Measurements from ENCODE around the gene DIS3L. TPM values are rescaled to one million over a fixed set of nuclear protein-coding genes. Genes with fewer than 3 reads are reported as not detected.

Gene DIS3L
- total RNA-seq, 1 donor from 2014 or later, result 12.4 TPM

DNA sequence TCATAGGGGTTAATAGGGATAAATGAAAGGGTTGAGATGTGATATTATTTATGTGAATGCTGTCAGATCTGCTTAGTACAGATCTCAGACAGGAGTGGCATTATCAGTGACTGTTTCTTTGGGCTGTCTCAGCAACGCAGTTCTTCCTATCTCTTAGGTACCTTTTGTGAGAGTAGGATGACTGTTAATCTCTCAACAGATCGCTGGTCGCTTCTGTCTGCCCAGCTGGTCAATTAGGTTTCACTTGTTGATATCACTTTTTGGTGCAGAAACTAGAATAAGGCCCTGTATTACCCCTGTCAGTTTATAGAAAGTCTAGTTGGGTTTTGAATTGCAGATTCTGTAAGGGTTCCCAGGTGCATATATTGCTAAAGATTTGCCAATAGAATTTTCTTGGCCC lies 16.5 kb downstream of the DIS3L start:
- no peak overlapping the region for H3K4me3 ChIP-seq (ENCODE audit: low read depth, low read length)
- TF ChIP-seq, protein P1, sequence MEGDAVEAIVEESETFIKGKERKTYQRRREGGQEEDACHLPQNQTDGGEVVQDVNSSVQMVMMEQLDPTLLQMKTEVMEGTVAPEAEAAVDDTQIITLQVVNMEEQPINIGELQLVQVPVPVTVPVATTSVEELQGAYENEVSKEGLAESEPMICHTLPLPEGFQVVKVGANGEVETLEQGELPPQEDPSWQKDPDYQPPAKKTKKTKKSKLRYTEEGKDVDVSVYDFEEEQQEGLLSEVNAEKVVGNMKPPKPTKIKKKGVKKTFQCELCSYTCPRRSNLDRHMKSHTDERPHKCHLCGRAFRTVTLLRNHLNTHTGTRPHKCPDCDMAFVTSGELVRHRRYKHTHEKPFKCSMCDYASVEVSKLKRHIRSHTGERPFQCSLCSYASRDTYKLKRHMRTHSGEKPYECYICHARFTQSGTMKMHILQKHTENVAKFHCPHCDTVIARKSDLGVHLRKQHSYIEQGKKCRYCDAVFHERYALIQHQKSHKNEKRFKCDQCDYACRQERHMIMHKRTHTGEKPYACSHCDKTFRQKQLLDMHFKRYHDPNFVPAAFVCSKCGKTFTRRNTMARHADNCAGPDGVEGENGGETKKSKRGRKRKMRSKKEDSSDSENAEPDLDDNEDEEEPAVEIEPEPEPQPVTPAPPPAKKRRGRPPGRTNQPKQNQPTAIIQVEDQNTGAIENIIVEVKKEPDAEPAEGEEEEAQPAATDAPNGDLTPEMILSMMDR (IDR thresholded peaks at IDR 0.05; ENCODE audit: insufficient read depth, low read length, poor library complexity, severe bottlenecking), result no peak

DNA sequence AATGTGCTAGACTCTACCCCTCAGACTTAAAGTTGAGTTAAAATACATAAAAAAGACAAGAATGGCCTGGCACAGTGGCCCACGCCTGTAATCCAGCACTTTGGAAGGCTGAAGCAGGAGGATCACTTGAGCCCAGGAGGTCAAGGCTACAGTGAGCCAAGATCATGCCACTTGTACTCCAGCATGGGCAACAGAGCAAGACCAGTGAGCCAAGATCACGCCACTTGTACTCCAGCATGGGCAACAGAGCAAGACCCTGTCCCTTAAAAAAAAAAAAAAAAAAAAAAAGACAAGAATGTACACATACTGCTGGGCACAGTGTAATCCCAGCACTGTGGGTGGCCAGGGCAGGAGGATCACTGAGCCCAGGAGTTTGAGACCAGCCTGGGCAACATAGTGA lies 17.4 kb downstream of the DIS3L start:
- TF ChIP-seq, protein P1 (IDR thresholded peaks at IDR 0.05; ENCODE audit: insufficient read depth, low read length, poor library complexity, severe bottlenecking), result no peak
- Histone ChIP-seq H3K27me3 (ENCODE audit: control insufficient read depth, insufficient read depth, low read length) (no peaks in the 10 kb centered on the region), H3K4me3 (ENCODE audit: low read depth, low read length) (no peak overlapping the region), H3K36me3 (ENCODE audit: control insufficient read depth, insufficient read depth, low read length) (peaks cover 1% of the 10 kb centered on the region)
- no peak for DNase-seq (ENCODE audit: low read depth)

More for the DNA sequence above, 16.5 kb downstream of the DIS3L start:
- Histone ChIP-seq H3K27me3 (ENCODE audit: control insufficient read depth, insufficient read depth, low read length) (no peaks in the 10 kb centered on the region), H3K36me3 (ENCODE audit: control insufficient read depth, insufficient read depth, low read length) (peaks cover 1% of the 10 kb centered on the region)
- no peak for DNase-seq (ENCODE audit: low read depth)

DNA sequence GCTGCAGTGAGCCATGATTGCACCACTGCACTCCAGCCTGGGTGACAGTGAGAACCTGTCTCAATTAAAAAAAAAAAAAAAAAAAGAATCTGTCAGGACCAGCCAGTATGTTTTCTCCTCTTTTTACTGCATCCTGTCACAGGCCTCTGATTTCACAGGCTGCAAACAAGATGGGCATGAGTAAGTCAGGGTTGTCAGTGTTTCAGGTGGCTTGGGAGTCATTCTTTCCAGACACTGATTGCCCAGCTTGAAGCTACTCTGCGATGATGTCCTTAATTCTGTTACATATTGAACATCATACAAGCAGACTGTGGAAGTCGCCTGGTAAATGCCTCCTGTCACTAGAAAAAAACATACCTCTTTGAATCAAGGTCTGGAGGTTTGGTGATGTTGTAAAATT lies 18.8 kb downstream of the DIS3L start:
- TF ChIP-seq, protein P1 (IDR thresholded peaks at IDR 0.05; ENCODE audit: insufficient read depth, low read length, poor library complexity, severe bottlenecking), result no peak
- no peaks in the 10 kb centered on the region for H3K27me3 ChIP-seq (ENCODE audit: control insufficient read depth, insufficient read depth, low read length)
- DNase-seq (ENCODE audit: low read depth), result no peak
- no peak overlapping the region for H3K4me3 ChIP-seq (ENCODE audit: low read depth, low read length)
- H3K36me3 ChIP-seq (ENCODE audit: control insufficient read depth, insufficient read depth, low read length), result peaks cover 1% of the 10 kb centered on the region

DNA sequence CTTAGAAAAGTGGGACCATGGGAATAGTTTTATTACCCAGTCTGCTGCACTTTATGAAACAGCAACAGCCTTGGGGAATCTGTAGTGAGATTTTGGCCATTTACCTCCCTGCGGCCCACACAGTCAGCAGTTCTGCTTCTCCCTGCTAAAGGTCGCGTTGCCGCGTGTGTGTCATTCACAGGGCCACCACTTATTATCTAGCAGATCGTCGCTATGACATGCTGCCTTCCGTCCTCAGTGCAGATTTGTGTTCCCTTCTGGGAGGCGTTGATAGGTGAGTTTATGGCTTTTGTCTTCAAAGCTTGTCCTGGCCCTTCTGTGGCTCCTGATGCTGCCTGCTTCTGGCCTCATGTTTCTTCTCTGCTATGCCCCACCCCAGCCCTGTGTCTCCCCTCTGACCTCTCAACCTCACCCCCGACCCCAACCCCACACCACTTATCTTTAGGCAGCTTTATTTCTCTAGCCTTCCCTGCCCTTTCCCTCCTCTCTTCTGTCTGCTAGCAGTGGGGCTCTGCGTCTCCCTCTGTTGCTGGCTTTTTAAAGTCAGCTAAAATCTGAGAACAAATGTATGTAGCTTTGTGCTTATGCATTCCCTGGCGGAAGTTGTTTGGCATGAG lies 30.1 kb downstream of the DIS3L start:
- H3K36me3 ChIP-seq (ENCODE audit: control insufficient read depth, insufficient read depth, low read length), result peaks cover 3% of the 10 kb centered on the region
- no peak for DNase-seq (ENCODE audit: low read depth)
- TF ChIP-seq, protein P1 (IDR thresholded peaks at IDR 0.05; ENCODE audit: insufficient read depth, low read length, poor library complexity, severe bottlenecking), result no peak
- H3K4me3 ChIP-seq (ENCODE audit: low read depth, low read length), result no peak overlapping the region
- no peaks in the 10 kb centered on the region for H3K27me3 ChIP-seq (ENCODE audit: control insufficient read depth, insufficient read depth, low read length)

DNA sequence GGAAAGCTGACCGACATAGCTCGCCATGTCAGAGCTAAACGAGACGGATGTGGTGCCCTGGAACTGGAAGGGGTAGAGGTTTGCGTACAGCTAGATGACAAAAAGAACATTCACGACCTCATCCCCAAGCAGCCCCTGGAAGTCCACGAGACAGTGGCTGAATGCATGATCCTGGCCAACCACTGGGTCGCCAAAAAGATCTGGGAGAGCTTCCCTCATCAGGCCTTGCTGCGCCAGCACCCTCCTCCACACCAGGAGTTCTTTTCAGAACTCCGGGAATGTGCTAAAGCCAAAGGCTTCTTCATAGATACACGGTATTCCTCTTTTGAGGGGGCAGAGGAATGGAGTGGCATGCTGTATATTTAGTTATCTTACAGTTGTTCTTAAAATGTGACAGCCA lies 32.7 kb downstream of the DIS3L start:
- DNase-seq (ENCODE audit: low read depth), result no peak
- Histone ChIP-seq H3K4me3 (ENCODE audit: low read depth, low read length) (no peak overlapping the region), H3K27me3 (ENCODE audit: control insufficient read depth, insufficient read depth, low read length) (no peaks in the 10 kb centered on the region), H3K36me3 (ENCODE audit: control insufficient read depth, insufficient read depth, low read length) (peaks cover 3% of the 10 kb centered on the region)
- TF ChIP-seq, protein P1 (IDR thresholded peaks at IDR 0.05; ENCODE audit: insufficient read depth, low read length, poor library complexity, severe bottlenecking), result no peak

DNA sequence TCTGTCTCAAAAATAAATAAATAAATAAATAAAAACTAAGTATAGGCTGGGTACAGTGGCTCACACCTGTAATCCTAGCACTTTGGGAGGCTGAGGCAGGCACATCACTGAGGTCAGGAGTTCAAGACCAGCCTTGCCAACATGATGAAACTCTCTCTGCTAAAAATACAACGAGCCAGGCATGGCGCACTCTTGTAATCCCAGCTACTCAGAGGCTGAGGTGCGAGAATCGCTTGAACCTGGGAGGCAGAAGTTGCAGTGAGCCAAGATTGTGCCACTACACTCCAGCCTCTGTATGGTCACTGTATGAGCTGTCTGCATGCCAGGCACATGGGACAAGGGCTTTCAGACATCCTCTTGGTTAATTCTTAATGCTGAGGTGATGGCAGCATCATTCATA lies 34.4 kb downstream of the DIS3L start:
- DNase-seq (ENCODE audit: low read depth), result no peak
- Histone ChIP-seq H3K36me3 (ENCODE audit: control insufficient read depth, insufficient read depth, low read length) (peaks cover 3% of the 10 kb centered on the region), H3K27me3 (ENCODE audit: control insufficient read depth, insufficient read depth, low read length) (no peaks in the 10 kb centered on the region), H3K4me3 (ENCODE audit: low read depth, low read length) (no peak overlapping the region)
- TF ChIP-seq, protein P1 (IDR thresholded peaks at IDR 0.05; ENCODE audit: insufficient read depth, low read length, poor library complexity, severe bottlenecking), result no peak

Measured in kidney epithelial cell (primary cell).